Gastroesophageal sphincter (tissue), 4 donors: ENCODE data around the gene PBX3. TPM values are rescaled to one million over a fixed set of nuclear protein-coding genes. Genes with fewer than 3 reads are reported as not detected.

Source experiments
- ATAC-seq: fragments of 150-250 bp; one replicate; pipeline ENCODE4 v1.9.1; 2016; ENCODE audit warnings: mild to moderate bottlenecking, moderate library complexity
- H3K27ac ChIP-seq, 4 donors: fragments of 200-600 bp; sonication (generic) in 3 of 4; 1 replicate in 3 of 4; 2 replicates in 1 of 4; pipeline ENCODE4 v1.5.1; 2016 to 2019
- H3K27me3 ChIP-seq: fragments of 200-600 bp; sonication (generic); one replicate; pipeline ENCODE4 v1.5.1; 2019
- H3K36me3 ChIP-seq, 2 donors: fragments of 200-600 bp; sonication (generic); one replicate each; pipeline ENCODE4 v1.5.1; 2019; ENCODE audit warnings: control low read depth in 1 of 2
- H3K4me1 ChIP-seq, 3 donors: fragments of 200-600 bp; sonication (generic); 1 replicate in 2 of 3; 2 replicates in 1 of 3; pipeline ENCODE4 v1.5.1; 2016 to 2019; ENCODE audit warnings: control low read depth in 2 of 3
- H3K4me3 ChIP-seq, 2 donors: fragments of 200-600 bp; sonication (generic); one replicate each; pipeline ENCODE4 v1.5.1; 2019; ENCODE audit warnings: mild to moderate bottlenecking in 1 of 2, moderate library complexity in 1 of 2
- H3K9me3 ChIP-seq, 3 donors: fragments of 200-600 bp; sonication (generic); one replicate each; pipeline ENCODE4 v1.5.1; 2017 to 2019; ENCODE audit warnings: control low read depth in 2 of 3
- CTCF ChIP-seq, 4 experiments: fragments of 200-600 bp in 2 of 4; fragments of 450-650 bp in 2 of 4; sonication (generic) in 1 of 4; IDR thresholded peaks; one replicate each; pipeline ENCODE4 v1.5.1; 2017 to 2019; ENCODE audit warnings: antibody characterized with exemption in 4 of 4, mild to moderate bottlenecking in 2 of 4, moderate library complexity in 2 of 4
- EP300 ChIP-seq: sonication (generic); formaldehyde crosslinking; IDR thresholded peaks from one replicate; pipeline ENCODE4 v1.6.1; 2017; ENCODE audit warnings: antibody characterized with exemption, mild to moderate bottlenecking
- POLR2A ChIP-seq, 2 donors: fragments of 450-650 bp; IDR thresholded peaks; one replicate each; pipeline ENCODE4 v1.6.1; 2017; ENCODE audit warnings: antibody characterized with exemption in 2 of 2, mild to moderate bottlenecking in 2 of 2, moderate library complexity in 1 of 2
- POLR2AphosphoS5 ChIP-seq: sonication (generic); formaldehyde crosslinking; IDR thresholded peaks from one replicate; pipeline ENCODE4 v1.6.1; 2017; ENCODE audit warnings: antibody characterized with exemption
- WGBS, 2 donors: methylation state at CpG; one replicate each; pipeline ENCODE4 v1.1.5; 2018; ENCODE audit warnings: low coverage in 1 of 2; 5-methylcytosine and 5-hydroxymethylcytosine counted together
- total RNA-seq, 4 donors: library from RNA; depleted of rRNA; stranded (reverse); fragments of >200 nt; gene quantifications; one replicate each; pipeline ENCODE4 v1.1.0, GENCODE V29; 2016

The PBX3 gene
- total RNA-seq, 4 donors from 2014 or later = 59.9 to 81.4 (median 71.8) TPM

GRCh38 chr9:125920402-125920801, 173.2 kb downstream of the PBX3 start:
- TF ChIP-seq POLR2AphosphoS5 = no peak
- no peak for TF ChIP-seq POLR2A (IDR thresholded peaks at IDR 0.05)
- TF ChIP-seq EP300 = no peak
- TF ChIP-seq CTCF (IDR thresholded peaks at IDR 0.05) = no peak
- H3K4me3 ChIP-seq = no peak overlapping the region
- H3K36me3 ChIP-seq = peaks cover 0 to 15% of the 10 kb centered on the region in 2 donors
- H3K27me3 ChIP-seq = no peaks in the 10 kb centered on the region
- H3K9me3 ChIP-seq = no peaks in the 10 kb centered on the region
- no peak for ATAC-seq
- H3K4me1 ChIP-seq = peaks cover 0 to 10% (median 0%) of the 10 kb centered on the region in 3 donors
- WGBS, 2 donors = 89 to 94% methylated on average over 1 to 2 of the region's 2 CpGs
- H3K27ac ChIP-seq = no peak overlapping the region

DNA sequence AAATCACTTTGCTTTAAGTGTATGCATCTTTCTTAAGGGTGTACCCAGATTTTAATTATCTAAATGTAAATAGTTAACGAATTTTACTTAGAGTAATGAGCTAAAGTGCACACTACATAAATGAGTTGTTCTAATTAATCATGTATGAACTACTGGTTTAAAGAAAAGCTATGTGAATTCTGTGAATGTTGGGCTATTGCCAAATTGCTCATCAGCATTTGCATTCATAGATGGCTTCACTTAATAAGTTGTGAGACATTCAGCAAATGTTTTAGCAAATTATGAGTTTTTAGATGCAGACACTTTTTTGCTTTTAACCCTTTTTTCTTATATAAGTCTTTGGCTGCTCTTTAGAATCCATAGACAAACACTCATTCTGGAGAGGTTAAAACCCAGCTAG, 175.7 kb downstream of the PBX3 start:
- Histone ChIP-seq H3K27me3 (no peaks in the 10 kb centered on the region), H3K4me3 (no peak overlapping the region), H3K27ac (no peak overlapping the region), H3K9me3 (no peaks in the 10 kb centered on the region), H3K36me3 (peaks cover 0 to 8% of the 10 kb centered on the region in 2 donors), H3K4me1 (peaks cover 0 to 10% (median 0%) of the 10 kb centered on the region in 3 donors)
- no peak for TF ChIP-seq CTCF (IDR thresholded peaks at IDR 0.05)
- no peak for TF ChIP-seq EP300
- TF ChIP-seq POLR2AphosphoS5 = no peak
- no peak for TF ChIP-seq POLR2A (IDR thresholded peaks at IDR 0.05)
- 31 to 55% methylated on average over 1 of the region's 1 CpG for WGBS, 2 donors
- ATAC-seq = no peak

GRCh38 chr9:125924351-125924750, 177.2 kb downstream of the PBX3 start:
- no peak overlapping the region for H3K27ac ChIP-seq
- 94 to 96% methylated on average over 4 of the region's 4 CpGs for WGBS, 2 donors

DNA sequence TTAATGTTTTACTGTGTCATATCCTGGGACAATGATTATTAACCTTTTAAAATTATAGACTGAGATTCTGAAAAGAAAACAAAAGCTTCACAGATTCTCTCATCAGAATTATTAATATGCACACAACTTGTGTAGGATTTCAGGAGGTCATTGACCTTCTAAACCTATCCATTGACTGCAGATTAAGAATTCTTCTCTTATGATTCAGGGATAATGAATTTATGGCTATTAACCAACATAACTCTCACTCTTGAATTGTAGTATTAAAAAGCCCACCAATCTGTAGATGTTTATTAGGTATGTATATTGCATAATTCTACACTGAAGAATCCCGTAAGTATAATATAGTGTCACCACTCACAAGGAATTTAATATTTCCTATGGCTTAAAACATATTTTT, 179.8 kb downstream of the PBX3 start:
- TF ChIP-seq CTCF (IDR thresholded peaks at IDR 0.05) (no peak), POLR2A (IDR thresholded peaks at IDR 0.05) (no peak), EP300 (no peak), POLR2AphosphoS5 (no peak)
- Histone ChIP-seq H3K36me3 (peaks cover 0 to 8% of the 10 kb centered on the region in 2 donors), H3K4me1 (peaks cover 0 to 5% (median 0%) of the 10 kb centered on the region in 3 donors), H3K9me3 (no peaks in the 10 kb centered on the region), H3K27ac (no peak overlapping the region), H3K27me3 (no peaks in the 10 kb centered on the region), H3K4me3 (no peak overlapping the region)
- no peak for ATAC-seq
- WGBS, 2 donors = 95 to 100% methylated on average over 1 of the region's 1 CpG

More at GRCh38 chr9:125924351-125924750, 177.2 kb downstream of the PBX3 start:
- no peak overlapping the region for H3K4me3 ChIP-seq
- peaks cover 0 to 9% (median 0%) of the 10 kb centered on the region in 3 donors for H3K4me1 ChIP-seq
- H3K9me3 ChIP-seq = no peaks in the 10 kb centered on the region
- no peak for ATAC-seq
- H3K36me3 ChIP-seq = peaks cover 0 to 8% of the 10 kb centered on the region in 2 donors
- TF ChIP-seq POLR2AphosphoS5 = no peak
- H3K27me3 ChIP-seq = no peaks in the 10 kb centered on the region

DNA sequence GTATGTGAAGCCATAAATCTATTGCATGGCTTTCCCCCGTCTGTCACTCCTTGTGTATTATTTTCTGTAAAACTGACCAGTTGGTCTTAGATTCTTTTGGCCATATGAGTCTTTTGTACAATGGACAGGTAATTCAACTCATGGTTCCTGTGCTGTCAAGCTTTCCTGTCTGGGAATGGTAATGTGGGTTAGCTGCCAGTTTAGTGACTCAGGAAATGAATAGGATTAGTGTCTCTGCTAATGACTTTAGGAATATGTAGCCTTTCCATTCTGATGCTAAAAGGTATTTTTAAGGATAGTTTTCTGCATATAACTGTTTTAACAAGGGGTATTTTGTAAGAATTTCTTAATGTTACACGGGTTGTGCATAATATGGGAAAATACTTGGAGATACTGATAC, 182.7 kb downstream of the PBX3 start:
- H3K4me1 ChIP-seq = peaks cover 0 to 9% (median 0%) of the 10 kb centered on the region in 3 donors
- H3K9me3 ChIP-seq = no peaks in the 10 kb centered on the region
- H3K27ac ChIP-seq = no peak overlapping the region
- no peaks in the 10 kb centered on the region for H3K27me3 ChIP-seq
- no peak overlapping the region for H3K4me3 ChIP-seq
- H3K36me3 ChIP-seq = peaks cover 0 to 8% of the 10 kb centered on the region in 2 donors
- 81 to 96% methylated on average over 2 of the region's 2 CpGs for whole genome bisulfite sequencing, 2 donors
- TF ChIP-seq POLR2AphosphoS5 = no peak
- TF ChIP-seq CTCF (IDR thresholded peaks at IDR 0.05) = no peak
- no peak for TF ChIP-seq POLR2A (IDR thresholded peaks at IDR 0.05)
- no peak for TF ChIP-seq EP300
- ATAC-seq = no peak
